NCI-H82 treated with DMSO at 0.1 percent for 48 hours (cell line): ENCODE results near the gene BLOC1S1.
"Not testable (repeated sequence)": the region's sequence is repeated elsewhere in the genome, so short reads cannot be mapped to it uniquely, and the experiment has no call there.

Source experiments
- DNase-seq: peaks from one replicate; lab custom pipeline; 2025; ENCODE audit not compliant: unreplicated experiment; lab: John Stamatoyannopoulos, UW

Gene BLOC1S1

DNA sequence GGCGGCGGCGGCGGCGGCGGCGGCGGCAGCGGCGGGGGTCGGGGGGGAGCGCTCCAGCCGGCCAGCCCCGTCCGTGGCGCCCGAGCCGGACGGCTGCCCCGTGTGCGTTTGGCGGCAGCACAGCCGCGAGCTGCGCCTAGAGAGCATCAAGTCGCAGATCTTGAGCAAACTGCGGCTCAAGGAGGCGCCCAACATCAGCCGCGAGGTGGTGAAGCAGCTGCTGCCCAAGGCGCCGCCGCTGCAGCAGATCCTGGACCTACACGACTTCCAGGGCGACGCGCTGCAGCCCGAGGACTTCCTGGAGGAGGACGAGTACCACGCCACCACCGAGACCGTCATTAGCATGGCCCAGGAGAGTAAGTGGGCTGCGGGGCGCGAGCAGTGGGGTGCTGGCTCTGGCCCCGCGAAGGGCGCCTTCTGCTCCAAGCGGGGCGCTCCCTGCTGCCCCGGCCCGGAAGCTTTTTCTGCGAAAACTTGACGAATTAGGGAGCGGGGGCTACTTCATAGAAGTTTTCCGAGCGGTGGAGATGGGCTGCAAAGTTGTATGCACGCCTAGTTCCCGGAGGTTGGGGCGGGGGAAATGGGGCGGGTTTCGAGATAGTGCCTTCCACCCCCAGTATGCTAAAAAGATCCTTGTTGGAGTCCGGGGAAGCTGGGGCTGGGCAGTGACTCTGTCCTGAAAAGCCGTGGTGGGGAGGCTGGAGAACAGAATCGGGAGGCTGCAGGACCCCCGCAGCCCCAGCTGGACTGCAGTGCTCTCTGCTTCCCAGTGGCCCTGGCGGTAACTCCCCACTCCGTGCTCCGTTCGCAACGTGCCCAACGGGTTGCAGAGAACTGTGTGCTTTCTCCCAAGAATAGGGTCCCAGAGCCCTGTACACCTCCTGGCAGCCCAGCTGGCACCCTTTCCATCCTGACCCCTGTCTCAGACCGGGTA, 27.8 kb downstream of the BLOC1S1 start:
- no peak for DNase-seq

DNA sequence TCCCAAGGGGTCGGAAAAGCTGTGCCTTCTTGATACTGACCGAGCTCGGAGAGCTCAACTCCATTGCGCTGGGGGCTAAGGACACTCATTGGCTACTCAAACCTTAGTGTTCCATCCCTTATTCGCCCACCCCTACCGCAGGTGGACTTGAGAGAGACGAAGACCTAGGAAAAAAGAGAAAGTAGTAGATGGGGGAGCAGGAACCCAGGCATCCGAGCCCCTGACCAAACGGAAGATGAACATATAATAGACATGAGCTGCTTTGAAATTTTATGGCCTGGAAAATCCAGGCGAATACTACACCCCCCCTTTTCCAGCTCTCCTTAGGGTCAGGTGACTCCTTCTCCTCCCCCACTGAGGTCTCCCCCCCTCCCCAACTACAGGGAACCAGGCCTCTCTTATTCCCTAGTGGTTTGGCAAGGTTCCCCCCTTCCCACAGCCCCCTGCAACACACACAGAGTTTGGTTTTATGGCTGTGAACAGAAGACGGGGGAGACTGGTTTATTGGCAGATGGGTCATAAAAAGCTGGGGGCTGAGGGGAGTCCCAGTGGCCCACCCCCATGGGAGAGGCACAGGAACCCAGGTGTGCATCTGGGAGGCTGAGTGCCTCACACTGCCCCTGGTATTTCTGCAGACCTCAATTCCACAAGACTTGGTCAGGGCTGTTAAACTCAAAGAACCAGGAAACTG, 28.6 kb downstream of the BLOC1S1 start:
- DNase-seq = no peak

DNA sequence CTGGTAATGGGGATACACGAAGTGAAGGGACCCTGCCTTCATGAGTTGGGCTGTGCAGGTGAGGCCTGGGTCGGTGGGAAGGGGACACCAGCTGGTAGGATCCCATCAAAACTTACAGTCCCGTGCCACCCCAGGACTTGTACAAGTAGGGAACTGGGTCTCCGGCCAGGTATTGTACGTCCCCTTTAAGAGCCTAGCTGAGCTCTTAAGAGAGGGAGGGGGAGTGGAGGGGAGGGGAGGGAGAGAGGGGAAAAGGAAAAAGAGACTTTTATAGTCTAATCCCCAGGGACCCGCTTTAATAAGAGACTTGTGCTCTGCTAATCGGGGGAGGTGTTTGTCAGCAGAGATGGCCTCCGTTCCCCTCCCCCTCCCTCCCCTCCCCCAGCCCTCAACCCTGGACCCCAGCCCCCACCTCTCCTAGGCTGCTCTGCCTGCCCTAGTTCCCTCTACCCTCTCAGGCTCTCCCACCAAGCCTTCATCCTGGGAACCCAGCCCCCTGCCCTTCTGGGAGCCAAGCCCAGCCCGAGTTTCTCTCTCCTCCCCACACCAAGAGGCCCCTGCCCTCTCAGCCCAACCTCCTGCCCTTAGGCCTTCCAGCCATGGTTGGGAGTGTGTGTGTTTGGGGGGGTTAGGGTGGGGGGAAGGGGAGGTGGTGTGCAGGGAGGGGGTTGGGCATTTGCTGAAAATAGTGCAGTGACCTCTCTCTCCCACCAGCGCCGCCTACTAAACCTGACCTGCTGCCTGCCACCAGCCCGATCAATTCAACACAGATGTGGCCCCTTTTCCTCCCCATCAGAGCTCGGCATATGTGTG, 29.7 kb downstream of the BLOC1S1 start:
- peak; percentile 91 for DNase-seq

DNA sequence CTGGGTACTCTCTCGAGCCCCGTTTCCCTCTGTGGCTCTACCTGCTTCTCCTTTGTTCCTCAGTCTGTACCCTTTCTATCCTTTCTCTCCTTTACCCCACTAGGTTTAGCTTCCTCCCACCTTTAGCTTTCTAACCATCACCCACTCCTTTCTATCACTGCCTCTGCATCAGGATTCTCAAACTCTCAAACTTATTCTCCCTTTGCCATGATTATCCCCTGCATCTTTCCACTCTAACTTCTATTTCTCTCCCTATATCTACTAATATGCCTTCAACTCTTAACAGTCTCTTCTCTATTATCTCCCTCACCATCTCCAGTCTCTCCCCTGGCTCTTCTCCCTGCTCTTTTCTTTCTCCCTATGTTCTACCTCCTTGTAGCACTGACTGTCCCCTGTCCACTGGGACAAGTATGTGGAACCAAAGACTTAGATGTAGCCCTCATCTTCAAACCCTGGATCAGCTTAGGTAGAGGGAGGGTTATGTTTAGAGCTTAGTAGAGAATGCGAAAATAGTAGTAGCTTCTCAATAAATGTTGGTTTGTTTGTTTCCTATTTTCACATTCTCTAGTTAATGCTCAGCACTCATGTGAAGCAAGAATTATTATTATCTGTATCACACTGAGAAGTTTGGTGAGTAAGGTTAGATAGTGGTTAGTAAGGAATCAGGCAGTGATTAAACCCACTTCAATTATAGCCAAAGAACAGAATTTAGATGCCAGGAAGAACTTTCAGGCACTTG, 30.5 kb downstream of the BLOC1S1 start:
- peak; percentile 67 for DNase-seq

DNA sequence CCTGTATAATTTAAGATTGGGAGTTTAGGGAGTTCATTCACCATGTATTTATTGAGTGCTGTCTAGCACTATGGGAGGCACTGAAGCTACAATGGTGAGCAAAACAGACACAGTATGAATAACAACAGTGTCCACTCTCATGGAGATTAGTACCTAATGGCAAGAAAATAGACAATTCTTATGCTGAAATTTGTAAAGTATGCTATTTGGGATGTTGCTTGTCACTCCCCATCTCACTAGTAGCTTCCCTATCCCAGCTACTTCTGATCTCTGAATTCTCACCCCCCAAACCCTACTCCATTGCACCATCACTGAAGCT, 31.0 kb downstream of the BLOC1S1 start:
- no peak for DNase-seq

DNA sequence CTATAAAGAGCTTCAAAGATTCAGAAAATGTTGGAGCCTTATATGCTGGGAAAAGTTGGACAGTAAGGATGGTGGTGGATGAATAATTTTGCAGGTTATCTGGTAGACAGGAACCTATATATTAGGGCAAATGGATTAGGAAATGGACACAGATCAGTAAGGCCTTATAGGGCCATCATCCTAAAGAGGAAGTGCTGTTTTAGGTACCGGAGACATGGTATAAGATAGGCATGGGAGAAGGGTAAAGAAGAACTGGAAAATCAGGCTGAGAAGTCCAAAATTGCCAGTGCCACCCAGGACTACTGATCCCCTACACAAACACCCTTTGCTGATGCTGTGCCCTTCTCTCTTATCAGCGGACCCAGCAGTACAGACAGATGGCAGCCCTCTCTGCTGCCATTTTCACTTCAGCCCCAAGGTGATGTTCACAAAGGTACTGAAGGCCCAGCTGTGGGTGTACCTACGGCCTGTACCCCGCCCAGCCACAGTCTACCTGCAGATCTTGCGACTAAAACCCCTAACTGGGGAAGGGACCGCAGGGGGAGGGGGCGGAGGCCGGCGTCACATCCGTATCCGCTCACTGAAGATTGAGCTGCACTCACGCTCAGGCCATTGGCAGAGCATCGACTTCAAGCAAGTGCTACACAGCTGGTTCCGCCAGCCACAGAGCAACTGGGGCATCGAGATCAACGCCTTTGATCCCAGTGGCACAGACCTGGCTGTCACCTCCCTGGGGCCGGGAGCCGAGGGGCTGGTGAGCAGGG, 32.6 kb downstream of the BLOC1S1 start:
- DNase-seq = no peak

DNA sequence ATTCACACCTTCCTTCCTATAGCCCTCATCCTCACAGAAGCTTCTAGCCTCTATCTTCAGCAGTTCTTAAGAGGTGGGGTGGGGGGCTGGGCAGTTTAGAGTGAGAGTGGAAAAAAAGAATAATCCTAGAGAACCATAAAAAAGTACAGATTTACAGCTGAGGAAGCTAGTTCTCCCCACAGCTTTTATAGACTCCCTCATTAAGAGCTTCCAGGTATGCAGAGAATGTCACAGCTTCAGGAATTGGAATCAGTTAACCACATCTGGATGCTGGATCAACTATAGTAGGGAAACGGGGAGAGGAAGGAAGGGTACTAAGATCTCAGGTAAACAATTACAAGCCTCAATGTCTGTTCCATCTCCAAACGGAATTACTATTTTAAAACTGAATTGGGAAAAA, 39.4 kb downstream of the BLOC1S1 start:
- no peak for DNase-seq

DNA sequence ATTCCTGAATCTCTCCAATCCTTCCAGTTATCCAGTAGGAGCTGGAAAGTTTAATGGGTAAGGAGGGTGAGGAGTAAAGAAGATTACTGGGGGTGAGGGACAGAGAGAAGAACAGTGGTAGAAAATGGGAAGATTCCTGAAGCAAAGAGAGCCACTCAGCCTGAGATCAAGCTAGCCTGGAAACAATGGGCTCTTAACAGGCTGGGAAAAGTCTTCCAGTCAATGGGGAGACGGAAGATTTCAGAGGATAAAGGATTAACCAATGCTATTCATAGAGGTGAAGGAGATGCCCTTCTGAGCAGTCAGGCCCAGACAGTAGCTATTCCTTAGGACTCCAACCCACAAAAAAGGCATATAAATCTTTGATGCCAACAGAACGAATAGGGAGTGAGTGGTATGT, 41.9 kb downstream of the BLOC1S1 start:
- no peak for DNase-seq

DNA sequence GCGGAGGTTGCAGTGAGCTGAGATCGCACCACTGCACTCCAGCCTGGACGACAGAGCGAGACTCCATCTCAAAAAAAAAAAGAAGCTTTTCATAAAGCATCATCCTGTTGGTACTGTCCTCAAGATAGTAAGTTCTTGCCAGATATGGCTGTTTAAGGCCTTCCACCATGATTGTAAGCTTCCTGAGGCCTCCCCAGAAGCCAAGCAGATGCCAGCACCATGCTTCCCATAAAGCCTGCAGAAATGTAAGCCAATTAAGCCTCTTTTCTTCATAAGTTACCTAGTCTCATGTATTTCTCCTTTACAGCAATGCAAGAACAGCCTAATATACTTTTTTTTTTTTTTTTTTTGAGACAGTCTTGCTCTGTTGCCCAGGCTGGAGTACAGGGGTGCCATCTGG, 42.7 kb downstream of the BLOC1S1 start:
- not testable (repeated sequence) for DNase-seq

DNA sequence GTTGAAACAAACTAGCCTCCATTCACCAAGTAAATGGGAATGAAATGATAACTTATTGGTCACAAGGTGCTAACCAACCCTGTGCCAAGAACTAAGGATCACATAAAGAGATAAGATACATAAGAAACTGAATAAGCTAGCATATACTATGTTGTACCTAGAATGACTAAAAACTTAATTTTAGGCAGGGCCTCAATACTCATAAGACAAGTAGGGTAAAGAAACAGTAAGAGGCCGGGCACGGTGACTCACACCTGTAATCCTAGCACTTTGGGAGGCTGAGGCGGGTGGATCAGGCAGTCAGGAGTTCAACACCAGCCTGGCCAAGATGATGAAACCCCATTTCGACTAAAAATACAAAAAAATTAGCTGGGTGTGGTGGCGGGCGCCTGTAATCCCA, 44.8 kb downstream of the BLOC1S1 start:
- DNase-seq = no peak

DNA sequence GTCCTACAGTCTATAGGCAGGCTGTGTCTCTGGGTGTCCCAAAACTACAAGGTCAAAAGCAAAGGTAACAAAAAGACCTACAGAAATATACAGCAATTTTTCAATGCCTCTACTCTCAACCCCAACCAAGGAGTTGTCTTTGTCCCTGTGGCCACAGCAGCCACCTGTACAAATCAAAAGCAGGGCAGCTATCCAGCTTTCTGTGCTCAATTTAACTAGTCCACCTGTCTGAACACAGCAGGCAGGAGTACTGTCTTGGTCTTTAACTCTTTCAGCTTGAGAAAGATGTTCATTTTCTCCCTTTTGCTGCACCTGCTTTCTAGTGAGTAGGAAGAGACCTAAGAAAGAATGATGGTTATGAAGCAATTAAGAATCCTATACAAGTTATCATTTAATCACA, 46.8 kb downstream of the BLOC1S1 start:
- DNase-seq = no peak

DNA sequence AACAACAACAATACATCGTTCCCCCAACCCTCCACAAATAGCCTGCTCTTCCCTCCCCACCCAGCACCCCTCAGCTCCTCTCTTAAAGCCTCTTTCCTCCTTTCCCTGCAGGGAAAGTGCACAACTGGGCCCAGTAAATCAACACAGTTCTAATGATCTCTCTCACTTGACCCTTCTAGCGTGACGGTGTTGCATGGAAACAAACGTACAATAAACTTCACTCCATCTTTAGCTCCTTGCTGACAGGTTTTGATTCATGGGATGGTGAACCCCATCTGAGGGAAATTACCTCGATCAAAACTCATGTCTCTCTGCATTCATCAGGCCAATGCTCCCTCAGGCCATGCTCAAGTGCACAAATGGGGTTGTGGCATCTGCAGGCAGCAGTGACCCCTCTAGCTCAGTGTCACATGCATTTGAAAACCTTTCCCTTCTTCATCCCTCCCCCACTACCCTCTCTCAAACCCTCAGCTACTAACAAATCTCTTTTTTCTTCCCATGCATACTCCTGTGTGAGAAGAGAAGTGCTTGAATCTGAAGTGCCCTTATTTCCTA, 50.0 kb downstream of the BLOC1S1 start:
- no peak for DNase-seq

DNA sequence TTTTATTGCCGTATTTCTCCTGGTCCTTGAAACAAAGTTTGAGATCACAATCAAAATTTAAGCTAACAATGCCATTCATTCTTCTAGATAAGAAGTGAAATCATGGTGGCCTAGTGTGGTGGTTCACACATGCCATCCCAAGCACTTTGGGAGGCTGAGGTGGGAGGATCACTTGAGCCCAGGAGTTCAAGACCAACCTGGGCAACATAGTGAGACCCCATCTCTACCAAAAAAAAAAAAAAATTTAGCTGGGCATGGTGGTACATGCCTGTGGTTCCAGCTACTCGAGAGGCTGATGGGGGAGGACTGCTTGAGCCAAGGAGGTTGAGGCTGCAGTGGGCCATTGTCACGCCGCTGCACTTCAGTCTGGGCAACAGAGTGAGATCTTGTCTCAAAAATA, 51.3 kb downstream of the BLOC1S1 start:
- no peak for DNase-seq
